D721Med (cell line): ENCODE measurements around the gene AKT2.

Experiments used
- DNase-seq: peaks from one replicate; pipeline ENCODE4 v3.0.0; 2011; ENCODE audit warnings: low spot score; ENCODE audit not compliant: insufficient read length
- FAIRE-seq: peaks from 2 replicates; lab custom pipeline; 2011; peaks lifted over from hg19 to GRCh38; lab: Jason Lieb, UNC
- CTCF ChIP-seq: IDR thresholded peaks from 2 replicates; pipeline ENCODE4 v1.5.1; 2012; ENCODE audit warnings: mild to moderate bottlenecking, control low read depth; ENCODE audit not compliant: insufficient read depth; ENCODE audit errors: missing control alignments

Gene AKT2

DNA sequence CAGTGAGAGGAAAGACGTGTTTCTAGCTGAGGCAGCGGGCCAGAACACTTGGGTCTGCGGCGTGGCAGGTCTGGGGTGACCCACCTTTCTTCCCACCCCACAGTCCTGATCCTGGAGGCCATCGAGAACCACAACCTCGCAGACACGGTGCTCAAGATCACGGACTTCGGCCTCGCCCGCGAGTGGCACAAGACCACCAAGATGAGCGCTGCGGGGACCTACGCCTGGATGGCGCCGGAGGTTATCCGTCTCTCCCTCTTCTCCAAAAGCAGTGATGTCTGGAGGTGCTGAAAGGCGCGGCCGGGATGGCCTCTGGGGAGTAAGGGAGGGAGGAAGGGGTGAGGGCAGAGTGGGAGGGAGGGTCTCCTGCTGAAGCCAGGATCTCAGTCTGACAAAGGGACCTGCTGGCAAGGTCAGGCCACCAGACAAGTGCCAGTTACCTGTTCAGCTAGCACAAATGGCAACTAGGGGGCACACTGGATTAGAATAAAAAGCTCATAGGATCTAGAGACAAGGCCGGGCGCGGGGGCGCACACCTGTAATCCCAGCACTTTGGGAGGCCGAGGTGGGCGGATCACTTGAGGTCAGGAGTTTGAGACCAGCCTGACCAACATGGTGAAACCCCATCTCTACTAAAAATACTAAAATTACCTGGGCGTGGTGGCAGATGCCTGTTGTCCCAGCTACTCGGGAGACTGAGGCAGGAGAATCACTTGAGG lies 86.7 kb downstream of the AKT2 start:
- FAIRE-seq (no peak), DNase-seq (no peak)
- TF ChIP-seq CTCF = no peak

- DNase-seq = no peak
- no peak for TF ChIP-seq CTCF
- FAIRE-seq = no peak
These were observed 91.6 kb downstream of the AKT2 start for GRCh38 chr19:40193587-40193849.

GRCh38 chr19:40192758-40193586 lies 92.2 kb downstream of the AKT2 start:
- no peak for FAIRE-seq
- TF ChIP-seq CTCF = no peak
- DNase-seq = no peak

DNA sequence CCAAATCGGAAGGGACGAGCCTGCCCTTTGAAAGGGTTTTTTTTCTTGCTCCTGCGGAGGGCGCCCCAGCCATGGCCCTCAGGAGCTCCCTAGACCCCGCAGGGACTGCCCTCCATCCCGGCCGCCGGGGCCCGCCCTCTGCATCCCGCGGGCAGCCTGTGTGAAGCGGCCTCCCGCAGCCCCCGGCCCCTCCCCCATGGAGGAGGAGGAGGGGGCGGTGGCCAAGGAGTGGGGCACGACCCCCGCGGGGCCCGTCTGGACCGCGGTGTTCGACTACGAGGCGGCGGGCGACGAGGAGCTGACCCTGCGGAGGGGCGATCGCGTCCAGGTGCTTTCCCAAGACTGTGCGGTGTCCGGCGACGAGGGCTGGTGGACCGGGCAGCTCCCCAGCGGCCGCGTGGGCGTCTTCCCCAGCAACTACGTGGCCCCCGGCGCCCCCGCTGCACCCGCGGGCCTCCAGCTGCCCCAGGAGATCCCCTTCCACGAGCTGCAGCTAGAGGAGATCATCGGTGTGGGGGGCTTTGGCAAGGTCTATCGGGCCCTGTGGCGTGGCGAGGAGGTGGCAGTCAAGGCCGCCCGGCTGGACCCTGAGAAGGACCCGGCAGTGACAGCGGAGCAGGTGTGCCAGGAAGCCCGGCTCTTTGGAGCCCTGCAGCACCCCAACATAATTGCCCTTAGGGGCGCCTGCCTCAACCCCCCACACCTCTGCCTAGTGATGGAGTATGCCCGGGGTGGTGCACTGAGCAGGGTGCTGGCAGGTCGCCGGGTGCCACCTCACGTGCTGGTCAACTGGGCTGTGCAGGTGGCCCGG lies 93.1 kb downstream of the AKT2 start:
- TF ChIP-seq CTCF = no peak
- FAIRE-seq (no peak), DNase-seq (no peak)

DNA sequence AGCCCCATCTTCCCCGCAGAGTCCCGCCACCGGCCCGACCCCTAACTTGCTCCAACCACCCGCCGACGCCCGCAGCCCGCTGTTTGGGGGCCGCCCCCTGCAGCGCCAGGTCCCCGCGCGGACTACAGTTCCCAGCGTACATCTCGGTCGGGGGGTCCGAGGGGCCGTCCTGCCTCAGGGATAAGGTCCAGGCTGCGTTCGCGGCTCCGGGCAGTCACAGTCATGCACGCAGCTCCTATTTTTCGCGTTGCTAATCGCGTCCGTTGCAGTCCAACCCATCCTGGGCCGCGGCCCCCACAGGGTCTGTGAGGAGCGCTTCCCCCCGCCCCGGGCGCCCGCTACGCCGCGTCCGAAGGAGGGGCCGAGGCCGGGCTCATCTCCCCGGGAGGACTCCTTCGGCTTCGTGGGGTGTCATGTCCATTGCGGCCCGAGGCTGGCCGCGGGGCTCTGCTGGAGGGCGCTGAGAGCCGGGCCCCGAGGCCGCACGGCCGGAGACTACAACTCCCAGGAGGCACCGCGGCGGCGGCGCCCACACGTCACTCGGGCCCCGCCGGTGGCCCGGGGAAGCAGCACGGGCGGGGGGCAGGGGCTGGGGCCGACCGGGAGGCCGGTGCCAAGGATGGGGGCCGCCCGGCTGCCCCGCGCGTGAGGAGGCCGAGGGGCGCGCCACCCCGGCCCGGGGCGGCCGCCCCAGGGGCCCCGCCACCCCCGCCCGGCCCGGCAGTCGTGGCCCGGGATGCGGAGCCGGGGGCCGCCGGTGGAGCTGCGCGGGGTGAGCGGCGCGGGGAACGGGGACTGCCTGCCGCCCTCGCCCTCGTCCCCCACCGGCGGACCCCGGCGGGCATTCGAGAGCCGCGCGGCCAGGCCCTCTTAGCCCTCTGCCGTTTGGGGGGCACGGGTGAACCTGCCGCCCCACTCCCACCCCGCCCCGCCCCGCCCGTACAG lies 94.0 kb downstream of the AKT2 start, which contains the start of gene MAP3K10:
TSS of gene MAP3K10 (plus strand) at position 536 of the 945 bp plus-strand sequence. CDS start 606 bp downstream, outside the sequence.
- DNase-seq = peak; percentile 67
- TF ChIP-seq CTCF = no peak
- no peak for FAIRE-seq

GRCh38 chr19:40184273-40184672 lies 100.9 kb downstream of the AKT2 start:
- no peak for TF ChIP-seq CTCF
- FAIRE-seq = no peak

More at GRCh38 chr19:40184273-40184672, 100.9 kb downstream of the AKT2 start:
- DNase-seq = no peak
